Limb (tissue), 2 donors: ENCODE data around the gene BEAN1.

Experiments used
- DNase-seq, 2 donors: peaks; one replicate each; pipeline ENCODE4 v3.0.0-alpha.2; 2016; ENCODE audit errors: extremely low spot score in 2 of 2

The BEAN1 gene

DNA sequence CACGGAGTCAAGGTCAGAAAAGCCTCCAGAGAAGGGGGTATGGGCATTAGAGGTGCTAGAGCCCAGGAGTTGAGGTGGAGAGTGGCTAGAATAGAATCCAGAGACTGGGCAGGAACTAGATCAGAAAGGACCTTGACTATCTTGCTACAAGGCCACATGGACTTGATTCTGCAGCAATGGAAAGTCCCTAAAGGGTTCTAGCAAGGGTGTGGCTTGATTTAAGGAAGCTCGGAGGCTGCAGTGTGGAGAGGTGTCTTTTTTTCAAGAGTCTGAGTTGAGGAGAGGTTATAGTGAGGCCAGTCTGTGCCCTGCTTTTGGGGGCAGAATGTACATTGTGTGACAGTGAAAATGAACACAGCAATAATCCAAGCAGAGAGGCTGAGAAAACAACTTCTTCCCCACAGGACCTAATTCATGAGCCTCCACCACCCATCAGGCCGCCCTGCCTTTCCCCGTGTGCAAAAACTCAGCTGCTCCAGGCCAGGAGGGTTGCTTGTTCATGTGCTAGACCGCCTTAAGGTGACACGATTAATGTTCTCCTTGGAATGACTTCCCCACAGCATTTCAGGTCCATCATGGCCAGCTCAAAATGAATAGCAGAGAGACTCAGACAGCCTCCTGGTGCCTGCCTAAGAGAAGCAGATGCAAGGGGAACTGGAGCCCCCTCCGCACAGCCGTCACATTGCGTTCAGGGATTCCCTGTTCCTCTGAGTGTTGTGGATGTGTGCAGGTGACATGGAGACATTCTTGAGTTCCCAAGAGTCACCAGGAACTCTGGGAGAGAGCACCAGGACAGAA is 8.7 kb upstream of the BEAN1 start:
- no peak for DNase-seq

DNA sequence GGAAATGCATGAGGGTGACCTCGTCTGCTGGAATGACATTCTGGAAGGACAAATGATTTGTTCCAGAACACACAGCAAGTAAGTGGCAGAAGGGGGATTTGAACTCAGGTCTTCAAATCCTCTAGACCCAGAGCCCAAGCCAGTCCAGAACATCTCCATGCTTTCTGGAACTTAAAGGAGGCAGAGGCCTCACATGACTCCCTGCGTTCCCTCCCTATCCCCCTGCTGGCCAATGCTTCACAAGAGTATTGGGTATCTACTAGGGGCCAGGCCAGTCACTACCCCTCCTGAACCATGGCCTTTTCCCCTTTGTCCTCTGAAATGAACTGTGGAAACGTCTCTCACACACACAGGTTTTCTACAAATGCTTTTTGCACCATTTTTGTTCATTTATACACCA is 7.6 kb upstream of the BEAN1 start:
- DNase-seq: no peak

DNA sequence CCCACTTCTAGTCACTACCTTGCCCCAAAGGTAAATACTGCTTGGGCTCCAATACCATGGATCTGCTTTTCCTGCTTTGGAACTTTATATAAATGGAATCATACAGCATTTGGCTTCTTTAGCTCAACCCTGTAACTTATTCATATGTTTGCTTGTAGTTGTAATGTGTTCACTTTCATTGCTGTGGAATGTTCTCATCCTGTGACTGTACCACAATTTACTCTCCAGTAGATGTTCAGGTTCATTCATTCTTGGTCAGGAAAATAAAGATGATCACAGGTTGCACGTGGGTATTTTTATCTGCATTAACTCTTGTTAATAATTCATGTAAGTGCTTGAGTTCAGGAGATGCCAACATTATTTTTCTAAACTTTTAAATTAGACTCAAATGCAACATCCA is 6.7 kb upstream of the BEAN1 start:
- DNase-seq: no peak

DNA sequence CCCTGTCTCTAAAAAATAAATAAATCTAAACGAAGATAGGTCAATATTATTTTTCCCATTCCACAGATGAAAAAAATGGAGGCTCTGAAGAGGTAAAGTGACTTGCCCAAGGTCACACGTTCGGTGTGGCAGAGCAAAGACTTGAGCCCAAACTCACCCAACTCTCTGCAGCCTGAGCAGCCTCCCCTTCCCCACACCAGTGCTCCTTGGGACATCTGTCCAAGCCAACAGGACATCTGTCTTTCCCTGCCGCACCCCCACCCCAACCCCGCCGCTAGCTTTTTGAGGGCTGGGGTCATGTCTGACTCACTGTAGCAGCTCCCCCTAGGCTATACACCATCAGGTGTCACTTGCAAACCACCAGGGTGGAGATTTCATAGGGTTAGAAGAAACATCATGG is 5.2 kb upstream of the BEAN1 start:
- DNase-seq: no peak

DNA sequence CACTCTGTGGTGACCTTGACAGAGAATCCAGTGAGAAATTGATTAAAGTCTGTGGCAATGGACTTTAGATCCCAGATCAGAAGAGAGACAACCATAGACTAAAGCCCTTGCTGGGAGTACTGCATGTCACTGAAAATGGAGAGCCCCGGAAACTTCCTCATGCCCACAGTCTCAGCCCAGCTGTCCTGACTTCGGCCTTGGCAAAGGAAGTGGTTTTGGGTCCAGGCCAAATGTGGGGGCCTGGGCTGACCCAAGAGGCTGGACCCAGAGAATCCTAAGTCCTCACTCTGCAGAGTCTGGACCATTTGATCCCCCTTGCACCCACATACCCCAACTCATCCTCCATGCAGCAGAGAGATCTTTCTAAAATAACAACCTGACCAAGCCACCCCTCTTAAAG is 4.7 kb upstream of the BEAN1 start:
- DNase-seq: no peak

DNA sequence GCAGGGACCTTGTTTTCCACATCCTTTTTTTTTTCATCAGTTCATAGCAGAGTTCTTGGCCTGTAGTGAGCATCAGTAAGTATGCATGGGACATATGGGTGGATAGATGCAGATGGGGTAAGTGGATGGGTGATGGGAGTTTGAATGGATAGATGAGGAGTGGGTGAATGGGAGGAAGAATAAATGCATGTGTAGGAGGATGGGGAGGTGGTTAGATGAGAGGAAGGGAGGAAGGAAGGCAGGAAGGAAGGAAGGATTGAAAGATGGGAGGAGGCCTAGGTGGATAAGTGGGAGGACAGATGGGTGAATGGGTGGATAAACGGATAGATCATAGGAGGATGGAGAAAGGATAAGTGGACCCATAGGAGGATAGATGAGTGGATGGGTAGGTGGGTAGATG is 3.9 kb upstream of the BEAN1 start:
- DNase-seq: no peak

DNA sequence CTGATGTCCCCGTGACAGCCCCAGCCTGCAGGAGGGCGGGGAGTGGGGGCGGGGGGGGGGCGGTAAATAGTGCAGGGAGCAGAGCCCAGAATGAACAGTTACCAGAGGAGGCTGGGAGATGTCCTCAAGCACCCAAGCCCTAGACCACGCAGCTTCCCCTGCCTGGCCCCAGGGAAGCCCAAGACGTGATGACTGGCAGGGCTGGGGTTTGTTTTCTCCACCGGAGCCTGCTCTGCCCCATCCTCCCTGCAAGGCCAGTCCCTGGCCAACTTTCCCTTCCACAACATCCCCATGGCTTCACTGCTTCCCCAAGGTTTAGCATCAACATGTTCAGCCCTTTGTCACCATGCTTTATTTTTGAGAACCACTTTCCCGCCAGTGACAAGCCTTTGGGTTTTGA is 1.4 kb upstream of the BEAN1 start:
- no peak for DNase-seq

DNA sequence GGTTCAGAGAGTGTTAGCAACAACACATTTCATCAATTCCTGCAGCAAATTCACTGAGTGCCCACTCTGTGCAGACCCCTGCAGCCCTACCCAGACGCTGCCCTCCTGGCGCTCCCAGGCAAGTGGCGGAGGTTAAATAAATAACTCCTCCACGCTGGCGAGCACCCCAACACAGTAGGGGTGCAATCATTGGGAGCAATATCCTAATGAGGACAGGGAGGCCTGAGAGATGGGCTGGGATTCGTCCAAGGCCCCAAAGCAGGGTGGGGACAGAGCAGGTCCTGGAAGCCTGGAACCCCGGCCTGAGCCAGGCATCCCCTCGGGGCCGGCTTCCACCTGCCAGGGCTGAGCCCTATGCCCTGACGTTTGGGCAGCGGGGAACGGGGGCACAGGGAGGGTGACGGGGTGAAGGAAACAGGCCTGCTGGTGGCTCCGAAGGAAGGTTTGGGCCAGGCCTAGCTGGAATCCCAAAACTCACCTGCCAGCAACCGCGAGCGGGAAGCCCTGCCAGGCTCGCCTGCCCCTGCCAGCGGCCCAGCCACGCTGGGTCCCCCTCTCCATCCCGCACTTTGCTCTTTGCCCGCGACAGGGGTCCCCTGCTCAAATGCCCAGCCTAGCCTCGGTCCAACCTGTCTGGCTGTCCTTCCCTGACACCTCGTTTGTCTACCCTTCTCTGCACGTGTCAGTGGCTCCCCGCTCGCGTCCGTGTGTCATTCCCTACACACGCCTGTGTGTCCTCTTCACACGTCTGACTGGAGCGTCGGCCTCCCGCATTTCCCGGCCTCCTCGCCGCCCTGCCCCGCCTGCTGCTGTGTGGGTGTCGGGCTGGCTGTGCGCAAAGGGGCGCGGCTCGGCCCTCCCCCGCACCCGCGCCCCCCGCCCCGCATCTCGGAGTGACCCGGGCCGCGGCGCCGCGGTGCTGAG is 721 bp upstream of the BEAN1 start:
- peak in 1 of 2 donors; percentile 49 for DNase-seq

DNA sequence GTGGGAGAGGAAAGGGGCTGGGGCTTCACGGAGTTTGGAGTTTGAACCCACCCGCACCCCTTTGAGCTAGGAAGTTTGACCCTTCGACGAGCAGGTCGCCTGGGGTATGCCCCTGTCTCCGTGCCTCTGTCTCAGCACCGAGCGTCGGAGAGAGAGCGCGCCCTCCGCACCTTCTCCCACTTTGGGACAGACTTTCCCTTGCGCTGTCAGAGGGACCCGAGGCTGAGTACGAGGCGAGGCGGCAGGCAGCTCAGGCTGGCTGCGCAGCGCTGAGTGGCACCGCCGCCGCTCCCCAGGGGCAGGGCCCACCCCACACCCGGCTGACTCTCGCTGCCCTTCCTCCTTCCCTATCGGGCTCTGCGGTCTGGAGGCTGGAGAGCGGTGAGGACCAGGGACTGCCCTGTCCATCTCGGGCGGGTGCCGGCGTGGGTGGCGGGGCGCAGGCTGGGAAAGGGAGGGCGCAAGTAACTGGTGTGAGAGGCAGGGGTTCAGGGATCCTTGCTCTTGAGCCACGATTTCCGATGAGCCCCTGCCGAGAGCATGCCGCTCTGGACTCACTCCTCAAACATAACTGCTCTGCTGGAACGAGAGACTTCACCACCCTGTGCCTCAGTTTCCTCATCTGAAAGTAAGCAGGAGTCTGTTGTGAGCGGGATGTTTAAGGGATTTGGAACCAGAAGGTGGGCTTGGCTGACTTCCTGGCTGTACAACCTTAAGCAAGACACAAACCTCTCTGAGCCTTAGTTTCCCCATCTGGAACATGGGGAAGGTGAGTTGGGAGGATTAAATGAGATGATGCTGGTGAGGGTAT is 981 bp downstream of the BEAN1 start:
- peak in 1 of 2 donors; percentile 51 for DNase-seq

DNA sequence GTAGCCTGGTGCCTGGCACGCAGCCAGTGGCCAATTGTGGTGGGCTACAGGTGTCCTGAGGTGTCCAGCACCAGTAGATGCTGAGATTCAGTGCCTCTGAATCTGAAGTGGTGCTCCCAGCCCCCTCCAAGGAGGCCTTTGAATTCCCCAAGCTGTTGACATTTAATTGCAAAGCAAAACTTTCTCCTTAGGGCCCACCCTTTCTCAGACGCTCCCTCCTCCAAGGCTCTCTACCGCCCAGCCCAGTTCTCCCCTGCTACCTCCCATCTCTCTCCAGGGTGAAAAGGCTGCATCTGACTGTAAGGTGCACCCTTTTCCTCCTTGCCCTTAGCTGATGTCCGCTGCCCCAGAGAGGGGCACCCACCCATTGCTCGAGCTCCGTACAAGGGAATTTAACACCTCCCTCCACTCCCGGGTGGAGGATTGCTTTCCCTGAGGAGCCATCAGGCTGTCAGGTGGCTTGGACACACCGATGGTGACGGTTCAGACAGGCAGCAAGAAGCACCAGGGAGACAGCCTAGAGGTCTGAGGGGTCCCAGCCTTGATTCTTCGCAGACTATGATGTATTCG is 1.7 kb downstream of the BEAN1 start:
- DNase-seq: no peak

DNA sequence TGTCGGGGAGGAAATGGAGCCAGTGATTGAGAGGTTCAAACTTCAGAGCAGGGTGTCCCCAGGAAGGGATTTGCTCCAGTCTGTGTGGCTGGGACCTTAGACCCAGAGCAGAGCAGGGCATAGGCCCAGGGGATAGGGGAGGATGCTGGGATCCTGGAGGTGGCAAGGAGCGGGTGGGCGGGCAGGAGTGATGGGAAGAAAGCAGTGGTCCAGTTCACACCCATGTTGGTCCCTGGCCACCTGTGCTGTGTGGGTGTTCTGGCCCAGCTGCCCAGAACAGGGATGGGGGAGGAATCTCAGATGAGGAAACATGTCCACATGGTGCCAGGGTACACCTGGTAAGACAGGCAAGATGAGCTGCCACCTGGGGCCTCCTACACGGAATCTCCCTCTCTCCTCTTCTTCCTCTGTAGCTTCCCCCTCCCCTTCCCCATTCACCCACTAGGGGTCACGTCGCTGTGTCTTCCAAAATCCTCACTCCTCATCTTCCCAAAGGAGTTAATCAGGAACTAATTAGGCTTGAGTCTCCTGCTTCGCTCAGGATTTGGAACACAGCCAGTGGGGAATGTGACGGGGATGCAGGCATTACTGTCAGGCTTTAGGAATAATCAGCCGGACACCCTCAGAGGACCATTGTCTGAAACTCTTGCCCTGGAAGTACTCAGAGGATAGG is 2.3 kb downstream of the BEAN1 start:
- no peak for DNase-seq

DNA sequence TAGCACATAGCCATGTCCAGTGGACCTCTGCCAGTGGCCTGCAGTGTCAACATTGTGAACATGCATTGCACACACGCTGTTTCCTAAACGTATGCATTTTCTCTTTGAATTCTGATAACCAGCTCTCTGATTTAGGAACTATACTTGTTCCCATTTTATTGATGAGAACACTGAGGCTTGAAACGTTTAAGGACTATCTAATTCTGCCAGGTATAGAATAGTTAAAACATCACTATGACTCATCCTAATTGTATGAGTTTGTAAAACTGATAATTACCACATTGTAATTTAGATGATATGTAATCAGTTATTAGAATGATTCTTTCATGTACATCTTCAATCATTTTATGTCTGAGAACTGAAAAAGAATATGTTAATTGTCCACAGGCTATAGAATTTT is 3.1 kb downstream of the BEAN1 start:
- no peak for DNase-seq

DNA sequence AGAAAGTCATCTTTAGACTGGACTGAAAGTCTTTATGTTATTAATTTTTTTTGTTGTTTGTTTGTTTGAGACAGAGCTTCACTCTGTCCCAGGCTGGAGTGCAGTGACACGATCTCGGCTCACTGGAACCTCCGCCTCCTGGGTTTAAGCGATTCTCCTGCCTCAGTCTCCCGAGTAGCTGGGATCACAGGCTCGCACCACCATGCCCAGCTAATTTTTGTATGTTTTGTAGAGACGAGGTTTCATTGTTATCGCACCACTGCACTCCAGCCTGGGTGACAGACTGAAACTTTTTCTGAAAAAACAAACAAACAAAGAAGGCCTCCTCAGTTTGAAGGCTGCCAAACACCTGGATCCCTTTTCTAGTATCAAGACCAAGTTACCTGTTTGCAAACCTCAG is 4.7 kb downstream of the BEAN1 start:
- no peak for DNase-seq

DNA sequence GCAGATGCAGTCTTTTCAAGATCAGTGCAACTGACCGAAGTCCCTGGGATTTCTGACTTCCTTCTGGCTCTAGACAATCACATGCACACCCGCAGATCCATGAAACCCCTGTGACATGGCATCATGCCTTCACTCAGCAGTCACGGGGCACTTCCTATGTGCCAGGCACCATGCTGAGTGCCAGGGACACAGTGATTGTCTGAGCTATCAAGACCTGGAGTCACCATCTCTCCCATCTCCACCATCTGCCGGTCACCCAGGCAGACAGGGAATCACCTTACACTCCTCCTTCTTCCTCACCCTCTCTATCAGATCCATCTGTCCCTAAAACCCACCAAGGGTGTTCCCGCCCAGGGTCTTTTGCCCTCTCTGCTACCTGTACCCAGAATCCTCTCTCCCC is 5.3 kb downstream of the BEAN1 start:
- DNase-seq: no peak

DNA sequence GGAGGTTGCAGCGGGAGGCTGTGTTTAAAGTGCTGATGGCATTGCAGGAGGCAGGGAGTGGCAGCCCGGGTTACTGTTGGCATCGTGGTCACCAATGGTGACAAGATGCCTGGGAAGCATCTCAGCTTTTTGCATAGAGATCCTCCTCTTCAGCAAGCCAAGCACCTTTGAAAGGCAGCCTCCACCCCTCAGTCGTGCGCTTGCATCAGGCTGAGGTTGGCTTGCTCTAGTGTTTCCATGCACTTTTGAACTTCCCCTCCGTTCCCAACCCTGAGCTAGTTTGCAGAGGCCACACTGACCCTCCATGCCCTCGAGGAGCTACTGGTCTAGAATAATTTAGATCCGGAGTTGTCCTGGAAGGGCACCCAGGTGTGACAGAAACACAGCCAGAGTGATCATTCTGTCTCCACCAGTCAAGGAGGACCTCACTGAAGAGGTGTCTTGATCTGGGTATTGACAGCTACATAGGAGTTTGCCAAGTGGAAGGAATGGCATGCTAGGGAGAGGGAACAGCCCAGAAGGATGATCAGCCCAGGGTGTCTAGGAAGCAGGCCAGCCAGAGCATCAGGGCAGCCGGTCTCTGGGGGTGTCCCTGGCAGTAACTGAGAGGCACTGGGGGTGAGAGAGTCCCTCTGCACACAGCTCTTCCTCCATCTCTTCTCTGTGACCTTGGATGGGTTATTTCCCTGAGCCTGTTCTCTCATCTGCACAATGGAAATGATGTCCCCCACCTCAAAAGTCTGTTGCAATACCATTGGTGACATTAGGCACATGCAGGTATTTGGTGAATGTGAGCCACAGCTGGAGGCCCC is 7.7 kb downstream of the BEAN1 start:
- no peak for DNase-seq

DNA sequence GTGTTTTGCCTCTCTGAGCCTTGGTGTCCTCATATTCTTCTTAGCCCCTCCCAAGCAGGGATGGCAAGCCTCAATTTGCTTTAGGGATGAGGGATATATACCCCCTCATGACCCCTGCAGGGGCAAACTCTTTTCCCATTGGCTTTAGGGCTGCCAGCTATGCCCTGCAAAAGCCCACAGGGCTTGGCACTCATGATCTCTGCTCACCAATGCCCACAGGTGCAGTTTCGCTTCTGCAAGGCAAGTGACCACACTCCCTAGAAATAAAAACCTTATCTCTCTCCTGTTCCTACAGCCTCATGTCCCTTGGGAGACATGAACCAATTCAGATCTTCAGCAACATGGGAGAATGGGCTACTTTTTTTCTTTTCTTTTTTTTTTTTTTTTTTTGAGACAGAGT is 8.8 kb downstream of the BEAN1 start:
- DNase-seq: no peak

DNA sequence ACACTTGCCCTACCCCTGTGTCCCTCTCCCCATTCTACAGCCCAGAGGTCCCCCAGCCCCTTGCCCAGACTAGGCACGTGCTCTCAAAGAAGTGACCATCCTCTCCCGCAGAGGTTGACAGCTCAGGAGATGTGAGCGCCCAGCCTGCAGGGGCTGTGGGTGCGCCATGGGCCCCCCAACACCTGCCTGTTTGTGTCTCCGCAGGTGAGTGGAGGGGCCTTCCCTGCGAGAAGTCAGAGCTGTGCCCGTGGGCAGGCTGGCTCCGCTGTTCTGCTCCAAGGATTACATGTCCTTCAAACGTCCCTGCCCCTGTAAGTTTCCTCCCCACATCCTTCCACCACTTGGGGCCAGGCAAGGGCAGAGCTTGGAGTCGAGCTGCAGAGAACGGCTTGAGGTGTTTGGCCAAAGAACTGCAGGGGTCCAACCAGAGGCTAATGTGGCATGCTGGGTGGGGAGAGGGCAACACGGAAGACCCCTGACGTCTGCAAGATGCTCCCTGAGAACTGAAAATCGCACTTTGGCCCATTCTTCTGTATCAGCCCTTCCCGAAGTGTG is 10.4 kb downstream of the BEAN1 start:
- DNase-seq: no peak

DNA sequence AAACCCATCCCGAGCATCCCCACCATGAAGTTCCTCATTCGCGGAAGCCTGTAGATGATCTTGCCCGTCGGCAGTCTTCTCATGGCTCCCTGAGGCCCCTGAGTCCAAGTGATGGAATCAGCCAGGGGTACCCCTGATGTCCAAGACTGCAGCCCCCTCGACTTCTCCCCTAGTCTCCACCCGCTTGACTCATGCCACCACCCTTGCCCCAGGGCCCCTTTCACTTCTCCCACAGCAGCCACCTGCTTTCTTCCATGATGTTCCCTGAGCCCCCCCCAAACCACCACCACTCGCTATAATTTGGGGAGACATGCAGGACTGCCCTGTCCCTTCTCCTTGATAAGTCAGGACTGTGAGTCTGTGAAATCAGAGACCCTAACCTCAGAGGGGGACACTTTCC is 11.4 kb downstream of the BEAN1 start:
- DNase-seq: no peak

DNA sequence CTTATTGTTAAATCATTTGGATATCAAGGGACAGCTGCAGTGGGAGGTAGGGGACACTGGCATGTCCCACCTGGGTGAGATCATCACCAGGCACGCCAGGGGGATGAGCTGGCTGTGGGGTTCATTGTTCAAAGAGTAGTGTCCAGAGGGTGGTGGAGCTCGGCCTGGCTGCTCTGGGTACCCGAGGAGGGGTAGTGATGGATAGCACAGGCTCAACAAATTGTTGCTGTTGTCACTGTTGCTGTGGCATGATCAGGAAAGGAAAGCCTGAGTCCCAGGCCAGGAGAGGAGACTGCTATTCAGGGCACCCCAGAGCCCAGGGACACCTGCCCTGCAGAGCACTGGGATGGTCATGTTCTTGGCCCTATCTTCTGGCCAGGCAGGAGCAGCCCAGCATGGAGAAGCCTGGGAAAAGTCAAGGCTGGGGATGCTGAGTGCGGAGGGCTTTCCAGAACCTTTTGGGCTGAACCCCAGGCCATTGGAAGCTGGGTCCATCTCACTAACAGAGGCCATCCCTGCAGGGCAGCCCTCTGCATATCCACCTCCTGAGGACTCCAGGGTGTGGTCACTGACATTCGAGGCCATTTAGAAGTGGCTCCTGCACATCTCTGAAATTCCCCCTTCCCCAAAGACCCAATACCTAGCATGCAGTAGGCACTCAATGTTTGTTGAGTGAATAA is 12.1 kb downstream of the BEAN1 start:
- DNase-seq: no peak
